Activated CD8-positive, alpha-beta T cell treated with anti-CD3 and anti-CD28 coated beads for 36 hours (primary cell): ENCODE measurements around the gene ATXN7. TPM values are rescaled to one million over a fixed set of nuclear protein-coding genes. Genes with fewer than 3 reads are reported as not detected.

ENCODE experiments used
- ATAC-seq: fragments of 200-7000 bp; cut with Tn5 transposase; one replicate; pipeline ENCODE4 v1.10.0; 2021; ENCODE audit warnings: mild to moderate bottlenecking, moderate library complexity
- CTCF ChIA-PET: fragments of 350-600 bp; sonication (Branson Sonifier 250); formaldehyde crosslinking; loops from one replicate; lab custom pipeline; 2021; ENCODE audit warnings: antibody characterized with exemption; lab: Charles Lee
- POLR2A ChIA-PET: fragments of 350-600 bp; sonication (Branson Sonifier 250); formaldehyde crosslinking; loops from one replicate; lab custom pipeline; 2021; ENCODE audit warnings: antibody characterized with exemption; lab: Charles Lee
- DNase-seq: peaks from one replicate; pipeline ENCODE4 v3.0.0-alpha.2; 2020
- H3K27ac Mint-ChIP-seq: one replicate; pipeline ENCODE4 v1.8.0; 2021; ENCODE audit warnings: mild to moderate bottlenecking, mixed read lengths
- H3K27me3 Mint-ChIP-seq: one replicate; pipeline ENCODE4 v1.8.0; 2021; ENCODE audit warnings: mixed read lengths
- H3K36me3 Mint-ChIP-seq: one replicate; pipeline ENCODE4 v1.8.0; 2021; ENCODE audit warnings: low read depth, mixed read lengths
- H3K4me1 Mint-ChIP-seq: one replicate; pipeline ENCODE4 v1.8.0; 2021; ENCODE audit warnings: low read depth, mixed read lengths
- H3K4me3 Mint-ChIP-seq: one replicate; pipeline ENCODE4 v1.8.0; 2021; ENCODE audit warnings: mild to moderate bottlenecking, moderate library complexity, mixed read lengths
- H3K9me3 Mint-ChIP-seq: one replicate; pipeline ENCODE4 v1.8.0; 2021; ENCODE audit warnings: mixed read lengths
- intact Hi-C: fragments of 100-400 bp; cut with micrococcal nuclease; formaldehyde crosslinking; loops from one replicate; pipeline ENCODE4 v1.10.0; 2022
- total RNA-seq, 2 experiments: library from RNA; stranded (reverse); gene quantifications; one replicate each; pipeline ENCODE4 v1.2.3, GENCODE V29; 2021
- TF ChIP-seq, protein P1 (sequence below): fragments of 200-600 bp; IDR thresholded peaks from one replicate; pipeline ENCODE4 v1.8.0; 2022; ENCODE audit warnings: antibody characterized with exemption, mild to moderate bottlenecking

ATXN7 gene
- total RNA-seq, 2 experiments from 2014 or later = 22.5 to 25.9 TPM

DNA sequence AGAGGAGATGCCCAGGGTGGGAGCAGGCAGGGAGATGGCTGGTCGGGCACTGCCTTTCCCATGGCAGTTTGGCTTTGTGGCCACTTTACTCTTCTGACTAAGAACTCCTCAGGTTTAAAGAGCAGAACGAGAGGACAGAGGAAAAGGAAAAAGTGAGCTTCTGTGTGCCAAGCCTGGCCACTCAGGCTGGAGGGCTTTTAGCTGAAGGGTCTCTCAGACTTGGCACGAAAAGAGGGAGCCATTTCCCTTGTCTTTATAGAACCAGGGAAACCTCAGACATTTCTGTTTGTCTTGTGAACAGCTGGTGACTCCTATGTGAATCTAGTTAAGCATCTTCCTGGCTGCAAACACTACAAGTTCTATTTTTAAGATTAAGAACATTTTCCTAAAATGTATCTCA lies 182.9 kb downstream of the ATXN7 start:
- no peak for DNase-seq
- H3K4me1 Mint-ChIP-seq = peaks cover 6% of the 10 kb centered on the region
- TF ChIP-seq, protein P1, sequence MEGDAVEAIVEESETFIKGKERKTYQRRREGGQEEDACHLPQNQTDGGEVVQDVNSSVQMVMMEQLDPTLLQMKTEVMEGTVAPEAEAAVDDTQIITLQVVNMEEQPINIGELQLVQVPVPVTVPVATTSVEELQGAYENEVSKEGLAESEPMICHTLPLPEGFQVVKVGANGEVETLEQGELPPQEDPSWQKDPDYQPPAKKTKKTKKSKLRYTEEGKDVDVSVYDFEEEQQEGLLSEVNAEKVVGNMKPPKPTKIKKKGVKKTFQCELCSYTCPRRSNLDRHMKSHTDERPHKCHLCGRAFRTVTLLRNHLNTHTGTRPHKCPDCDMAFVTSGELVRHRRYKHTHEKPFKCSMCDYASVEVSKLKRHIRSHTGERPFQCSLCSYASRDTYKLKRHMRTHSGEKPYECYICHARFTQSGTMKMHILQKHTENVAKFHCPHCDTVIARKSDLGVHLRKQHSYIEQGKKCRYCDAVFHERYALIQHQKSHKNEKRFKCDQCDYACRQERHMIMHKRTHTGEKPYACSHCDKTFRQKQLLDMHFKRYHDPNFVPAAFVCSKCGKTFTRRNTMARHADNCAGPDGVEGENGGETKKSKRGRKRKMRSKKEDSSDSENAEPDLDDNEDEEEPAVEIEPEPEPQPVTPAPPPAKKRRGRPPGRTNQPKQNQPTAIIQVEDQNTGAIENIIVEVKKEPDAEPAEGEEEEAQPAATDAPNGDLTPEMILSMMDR = no peak
- H3K27ac Mint-ChIP-seq = no peak overlapping the region
- no peak overlapping the region for H3K4me3 Mint-ChIP-seq
- ChIA-PET CTCF (interaction anchor here (0.7 to 1.4 kb wide), 2 partner anchors 15 to 16 kb away, joined by 3 read pairs; no protein-coding TSS in a partner anchor), POLR2A (no interaction called here)
- intact Hi-C loops = no loop called here
- ATAC-seq = no peak
- H3K36me3 Mint-ChIP-seq = no peaks in the 10 kb centered on the region
- no peaks in the 10 kb centered on the region for H3K9me3 Mint-ChIP-seq
- H3K27me3 Mint-ChIP-seq = peaks cover 28% of the 10 kb centered on the region

DNA sequence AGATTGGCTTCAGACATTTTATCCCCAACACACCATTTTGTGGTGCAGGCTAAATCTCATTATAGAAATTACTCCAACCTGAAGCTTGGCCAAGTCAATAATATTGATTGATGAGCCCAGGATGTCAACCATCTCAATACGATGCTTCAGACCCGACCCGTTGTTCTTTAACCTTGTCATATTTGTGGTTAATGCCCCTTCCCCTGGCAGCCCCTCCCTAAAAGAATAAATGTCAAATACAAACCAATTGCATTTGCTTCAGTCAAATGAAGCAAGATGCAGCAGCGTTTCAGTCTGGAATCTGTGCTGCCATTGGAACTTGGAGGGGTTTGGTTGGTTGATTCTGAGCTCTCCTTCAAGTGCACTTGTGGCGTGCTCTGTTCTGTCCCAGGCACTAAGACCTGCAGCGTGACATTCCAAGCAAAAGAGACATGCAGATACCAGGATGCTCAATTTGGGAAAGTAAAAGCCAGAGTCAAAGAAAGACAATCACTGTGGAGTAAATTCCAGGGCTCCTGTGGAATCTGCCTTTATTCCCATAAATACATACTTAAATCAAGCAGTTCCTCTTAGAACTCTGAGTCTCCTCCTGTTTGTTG lies 183.4 kb downstream of the ATXN7 start:
- Mint-ChIP-seq H3K27me3 (peaks cover 28% of the 10 kb centered on the region), H3K9me3 (no peaks in the 10 kb centered on the region), H3K36me3 (no peaks in the 10 kb centered on the region), H3K4me1 (peaks cover 6% of the 10 kb centered on the region), H3K27ac (no peak overlapping the region), H3K4me3 (no peak overlapping the region)
- TF ChIP-seq, protein P1 = no peak
- POLR2A ChIA-PET = no interaction called here
- ATAC-seq (no peak), DNase-seq (no peak)
- CTCF ChIA-PET = interaction anchor here (0.7 to 1.4 kb wide), 2 partner anchors 16 to 17 kb away, joined by 3 read pairs; no protein-coding TSS in a partner anchor
- intact Hi-C loops = no loop called here

DNA sequence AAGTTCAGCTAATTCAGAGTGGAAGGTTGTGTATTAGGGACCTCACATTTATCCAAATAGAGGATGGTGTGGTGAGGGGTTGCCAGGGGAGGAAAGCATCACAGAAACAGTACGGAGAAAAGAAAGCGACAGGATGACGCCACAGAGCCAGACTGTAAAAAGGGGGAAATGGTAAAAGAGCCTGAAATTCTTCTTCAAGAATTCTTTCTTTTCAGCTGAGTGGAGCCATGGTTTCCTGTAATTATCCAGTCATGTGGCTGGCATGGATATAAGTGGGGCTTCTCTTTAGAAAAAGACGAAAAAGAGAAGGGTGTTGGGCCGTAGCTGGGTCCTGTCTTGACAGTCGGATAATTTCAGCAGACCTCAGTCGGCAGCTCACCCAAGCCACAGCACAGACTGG lies 184.1 kb downstream of the ATXN7 start:
- ATAC-seq (no peak), DNase-seq (no peak)
- no peak overlapping the region for H3K27ac Mint-ChIP-seq
- intact Hi-C loops = no loop called here
- no peaks in the 10 kb centered on the region for H3K36me3 Mint-ChIP-seq
- CTCF ChIA-PET = interaction anchor here (1.4 kb wide), 1 partner anchor 24 kb away, joined by 3 read pairs; no protein-coding TSS in a partner anchor
- TF ChIP-seq, protein P1 = no peak
- peaks cover 27% of the 10 kb centered on the region for H3K27me3 Mint-ChIP-seq
- peaks cover 6% of the 10 kb centered on the region for H3K4me1 Mint-ChIP-seq
- no peaks in the 10 kb centered on the region for H3K9me3 Mint-ChIP-seq
- POLR2A ChIA-PET = no interaction called here
- no peak overlapping the region for H3K4me3 Mint-ChIP-seq

DNA sequence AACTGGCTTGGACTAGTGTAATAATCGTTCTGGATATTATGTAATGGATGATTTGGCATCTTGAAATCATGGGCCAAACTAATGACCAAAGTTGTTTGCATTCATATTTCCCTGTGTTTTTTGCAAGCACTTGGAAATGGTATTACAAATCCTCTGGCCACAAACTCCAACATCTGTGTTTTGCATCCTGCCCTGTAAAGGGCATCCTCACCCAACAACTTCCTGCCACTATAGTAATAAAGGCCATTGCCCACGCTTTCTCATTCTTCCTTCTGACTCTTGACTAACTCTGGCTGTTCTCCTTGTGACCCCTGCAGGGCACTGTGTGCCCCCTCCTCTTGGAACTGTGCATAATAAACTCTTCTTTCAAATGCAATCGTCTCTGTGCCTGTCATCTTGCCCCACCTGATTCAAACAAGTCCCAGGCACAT lies 185.0 kb downstream of the ATXN7 start:
- POLR2A ChIA-PET = no interaction called here
- TF ChIP-seq, protein P1 = no peak
- peak; percentile 22 for DNase-seq
- H3K27ac Mint-ChIP-seq = no peak overlapping the region
- H3K4me1 Mint-ChIP-seq = peaks cover 6% of the 10 kb centered on the region
- peak; percentile 87 for ATAC-seq
- no peak overlapping the region for H3K4me3 Mint-ChIP-seq
- intact Hi-C loops = no loop called here
- CTCF ChIA-PET = interaction anchor here (1.4 kb wide), 1 partner anchor 25 kb away, joined by 3 read pairs; no protein-coding TSS in a partner anchor
- H3K36me3 Mint-ChIP-seq = no peaks in the 10 kb centered on the region
- H3K27me3 Mint-ChIP-seq = peaks cover 23% of the 10 kb centered on the region
- H3K9me3 Mint-ChIP-seq = no peaks in the 10 kb centered on the region

DNA sequence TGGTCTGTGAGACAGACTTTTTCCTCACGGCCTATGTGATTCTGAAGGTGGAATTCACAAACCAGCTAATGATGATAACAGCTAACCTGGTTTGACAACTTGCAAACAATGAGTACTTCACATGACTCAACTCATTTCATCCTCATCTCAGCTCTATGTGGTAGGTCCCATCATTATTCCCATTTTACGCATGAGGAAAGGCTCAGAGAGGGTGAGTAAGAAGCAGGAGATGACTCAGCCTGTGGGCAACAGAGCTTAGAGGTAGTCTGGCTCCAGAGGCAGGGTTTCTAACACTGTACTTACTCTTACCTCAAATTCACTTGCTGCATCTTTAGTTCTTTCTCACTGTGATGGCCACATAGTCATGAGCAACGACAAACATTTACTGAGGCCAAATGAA lies 185.5 kb downstream of the ATXN7 start:
- TF ChIP-seq, protein P1 = no peak
- DNase-seq (peak; percentile 21), ATAC-seq (peak; percentile 62)
- intact Hi-C loops = no loop called here
- Mint-ChIP-seq H3K4me1 (peaks cover 6% of the 10 kb centered on the region), H3K9me3 (no peaks in the 10 kb centered on the region), H3K36me3 (no peaks in the 10 kb centered on the region), H3K4me3 (no peak overlapping the region), H3K27ac (no peak overlapping the region), H3K27me3 (peaks cover 20% of the 10 kb centered on the region)
- CTCF ChIA-PET = interaction anchor here (1.4 kb wide), 1 partner anchor 18 kb away, joined by 3 read pairs; no protein-coding TSS in a partner anchor
- POLR2A ChIA-PET = no interaction called here
